CD4-positive, alpha-beta T cell treated with Interleukin-17A for 4 hours (primary cell): Measurements from ENCODE around the gene HBZ.
"Not testable (repeated sequence)": the region's sequence is repeated elsewhere in the genome, so short reads cannot be mapped to it uniquely, and the experiment has no call there.

Experiments
- DNase-seq: peaks from one replicate; pipeline ENCODE4 v3.0.0-alpha.2; 2020; ENCODE audit warnings: mixed read lengths

HBZ gene

GRCh38 chr16:165539-166374, 13.3 kb downstream of the HBZ start, which contains the start of gene HBM:
HBM (plus strand) TSS chr16:165978; CDS start chr16:165998, 20 bp downstream.
- no peak for DNase-seq

- no peak for DNase-seq
Measured at GRCh38 chr16:166375-167121, 14.1 kb downstream of the HBZ start.

DNA sequence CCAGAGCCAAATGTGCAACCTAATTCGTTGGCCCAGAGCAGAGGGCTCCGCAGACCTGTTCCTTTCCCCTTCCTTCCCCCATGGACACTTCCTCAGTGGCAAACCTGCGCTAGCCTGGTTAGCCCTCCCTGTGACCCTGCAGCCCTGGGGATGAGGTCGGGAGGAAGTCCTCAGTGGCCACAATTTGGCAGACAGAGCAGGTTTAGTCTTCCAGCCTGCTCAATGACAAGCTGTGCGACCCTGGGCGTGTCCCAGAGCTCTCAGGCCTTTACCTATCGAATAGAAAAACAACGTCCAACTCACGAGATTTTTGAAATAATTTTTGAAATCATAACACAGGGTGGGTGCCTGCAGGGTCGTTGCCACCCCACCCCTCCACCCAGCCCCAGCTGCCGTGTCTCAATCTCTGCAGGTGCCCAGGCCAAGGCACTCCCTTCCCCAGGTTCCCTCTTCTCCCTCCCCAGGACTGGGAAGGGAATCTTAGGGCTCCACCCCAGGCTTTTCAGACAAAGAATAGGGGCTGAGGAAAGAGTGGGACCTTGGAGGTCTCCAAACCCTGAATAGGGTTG, 14.8 kb downstream of the HBZ start:
- DNase-seq: no peak

GRCh38 chr16:168424-168823, 16.0 kb downstream of the HBZ start:
- no peak for DNase-seq

- no peak for DNase-seq
Measured at GRCh38 chr16:169014-169413, 16.6 kb downstream of the HBZ start.

DNA sequence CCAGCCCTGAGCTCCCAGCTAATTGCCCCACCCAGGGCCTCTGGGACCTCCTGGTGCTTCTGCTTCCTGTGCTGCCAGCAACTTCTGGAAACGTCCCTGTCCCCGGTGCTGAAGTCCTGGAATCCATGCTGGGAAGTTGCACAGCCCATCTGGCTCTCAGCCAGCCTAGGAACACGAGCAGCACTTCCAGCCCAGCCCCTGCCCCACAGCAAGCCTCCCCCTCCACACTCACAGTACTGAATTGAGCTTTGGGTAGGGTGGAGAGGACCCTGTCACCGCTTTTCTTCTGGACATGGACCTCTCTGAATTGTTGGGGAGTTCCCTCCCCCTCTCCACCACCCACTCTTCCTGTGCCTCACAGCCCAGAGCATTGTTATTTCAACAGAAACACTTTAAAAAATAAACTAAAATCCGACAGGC, 17.7 kb downstream of the HBZ start:
- not testable (repeated sequence) for DNase-seq

- no peak for DNase-seq
Measured at GRCh38 chr16:170788-171187, 18.3 kb downstream of the HBZ start.

GRCh38 chr16:172374-172941, 20.0 kb downstream of the HBZ start, which contains the start of gene HBA2:
HBA2 (plus strand) TSS chr16:172876; CDS start chr16:172913, 37 bp downstream.
- DNase-seq: not testable (repeated sequence)

DNA sequence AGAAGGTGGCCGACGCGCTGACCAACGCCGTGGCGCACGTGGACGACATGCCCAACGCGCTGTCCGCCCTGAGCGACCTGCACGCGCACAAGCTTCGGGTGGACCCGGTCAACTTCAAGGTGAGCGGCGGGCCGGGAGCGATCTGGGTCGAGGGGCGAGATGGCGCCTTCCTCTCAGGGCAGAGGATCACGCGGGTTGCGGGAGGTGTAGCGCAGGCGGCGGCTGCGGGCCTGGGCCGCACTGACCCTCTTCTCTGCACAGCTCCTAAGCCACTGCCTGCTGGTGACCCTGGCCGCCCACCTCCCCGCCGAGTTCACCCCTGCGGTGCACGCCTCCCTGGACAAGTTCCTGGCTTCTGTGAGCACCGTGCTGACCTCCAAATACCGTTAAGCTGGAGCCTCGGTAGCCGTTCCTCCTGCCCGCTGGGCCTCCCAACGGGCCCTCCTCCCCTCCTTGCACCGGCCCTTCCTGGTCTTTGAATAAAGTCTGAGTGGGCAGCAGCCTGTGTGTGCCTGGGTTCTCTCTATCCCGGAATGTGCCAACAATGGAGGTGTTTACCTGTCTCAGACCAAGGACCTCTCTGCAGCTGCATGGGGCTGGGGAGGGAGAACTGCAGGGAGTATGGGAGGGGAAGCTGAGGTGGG, 20.9 kb downstream of the HBZ start:
- DNase-seq: not testable (repeated sequence)

- DNase-seq: not testable (repeated sequence)
Measured at GRCh38 chr16:173928-174769, 21.7 kb downstream of the HBZ start.

DNA sequence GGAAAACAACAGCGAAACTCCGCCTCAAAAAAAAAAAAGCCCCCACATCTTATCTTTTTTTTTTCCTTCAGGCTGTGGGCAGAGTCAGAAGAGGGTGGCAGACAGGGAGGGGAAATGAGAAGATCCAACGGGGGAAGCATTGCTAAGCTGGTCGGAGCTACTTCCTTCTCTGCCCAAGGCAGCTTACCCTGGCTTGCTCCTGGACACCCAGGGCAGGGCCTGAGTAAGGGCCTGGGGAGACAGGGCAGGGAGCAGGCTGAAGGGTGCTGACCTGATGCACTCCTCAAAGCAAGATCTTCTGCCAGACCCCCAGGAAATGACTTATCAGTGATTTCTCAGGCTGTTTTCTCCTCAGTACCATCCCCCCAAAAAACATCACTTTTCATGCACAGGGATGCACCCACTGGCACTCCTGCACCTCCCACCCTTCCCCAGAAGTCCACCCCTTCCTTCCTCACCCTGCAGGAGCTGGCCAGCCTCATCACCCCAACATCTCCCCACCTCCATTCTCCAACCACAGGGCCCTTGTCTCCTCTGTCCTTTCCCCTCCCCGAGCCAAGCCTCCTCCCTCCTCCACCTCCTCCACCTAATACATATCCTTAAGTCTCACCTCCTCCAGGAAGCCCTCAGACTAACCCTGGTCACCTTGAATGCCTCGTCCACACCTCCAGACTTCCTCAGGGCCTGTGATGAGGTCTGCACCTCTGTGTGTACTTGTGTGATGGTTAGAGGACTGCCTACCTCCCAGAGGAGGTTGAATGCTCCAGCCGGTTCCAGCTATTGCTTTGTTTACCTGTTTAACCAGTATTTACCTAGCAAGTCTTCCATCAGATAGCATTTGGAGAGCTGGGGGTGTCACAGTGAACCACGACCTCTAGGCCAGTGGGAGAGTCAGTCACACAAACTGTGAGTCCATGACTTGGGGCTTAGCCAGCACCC, 22.8 kb downstream of the HBZ start:
- DNase-seq: no peak

DNA sequence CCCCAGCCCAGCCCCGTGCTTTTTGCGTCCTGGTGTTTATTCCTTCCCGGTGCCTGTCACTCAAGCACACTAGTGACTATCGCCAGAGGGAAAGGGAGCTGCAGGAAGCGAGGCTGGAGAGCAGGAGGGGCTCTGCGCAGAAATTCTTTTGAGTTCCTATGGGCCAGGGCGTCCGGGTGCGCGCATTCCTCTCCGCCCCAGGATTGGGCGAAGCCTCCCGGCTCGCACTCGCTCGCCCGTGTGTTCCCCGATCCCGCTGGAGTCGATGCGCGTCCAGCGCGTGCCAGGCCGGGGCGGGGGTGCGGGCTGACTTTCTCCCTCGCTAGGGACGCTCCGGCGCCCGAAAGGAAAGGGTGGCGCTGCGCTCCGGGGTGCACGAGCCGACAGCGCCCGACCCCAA, 23.6 kb downstream of the HBZ start:
- not testable (repeated sequence) for DNase-seq

DNA sequence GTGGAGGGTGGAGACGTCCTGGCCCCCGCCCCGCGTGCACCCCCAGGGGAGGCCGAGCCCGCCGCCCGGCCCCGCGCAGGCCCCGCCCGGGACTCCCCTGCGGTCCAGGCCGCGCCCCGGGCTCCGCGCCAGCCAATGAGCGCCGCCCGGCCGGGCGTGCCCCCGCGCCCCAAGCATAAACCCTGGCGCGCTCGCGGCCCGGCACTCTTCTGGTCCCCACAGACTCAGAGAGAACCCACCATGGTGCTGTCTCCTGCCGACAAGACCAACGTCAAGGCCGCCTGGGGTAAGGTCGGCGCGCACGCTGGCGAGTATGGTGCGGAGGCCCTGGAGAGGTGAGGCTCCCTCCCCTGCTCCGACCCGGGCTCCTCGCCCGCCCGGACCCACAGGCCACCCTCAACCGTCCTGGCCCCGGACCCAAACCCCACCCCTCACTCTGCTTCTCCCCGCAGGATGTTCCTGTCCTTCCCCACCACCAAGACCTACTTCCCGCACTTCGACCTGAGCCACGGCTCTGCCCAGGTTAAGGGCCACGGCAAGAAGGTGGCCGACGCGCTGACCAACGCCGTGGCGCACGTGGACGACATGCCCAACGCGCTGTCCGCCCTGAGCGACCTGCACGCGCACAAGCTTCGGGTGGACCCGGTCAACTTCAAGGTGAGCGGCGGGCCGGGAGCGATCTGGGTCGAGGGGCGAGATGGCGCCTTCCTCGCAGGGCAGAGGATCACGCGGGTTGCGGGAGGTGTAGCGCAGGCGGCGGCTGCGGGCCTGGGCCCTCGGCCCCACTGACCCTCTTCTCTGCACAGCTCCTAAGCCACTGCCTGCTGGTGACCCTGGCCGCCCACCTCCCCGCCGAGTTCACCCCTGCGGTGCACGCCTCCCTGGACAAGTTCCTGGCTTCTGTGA, 24.3 kb downstream of the HBZ start, which contains the start of gene HBA1:
Gene HBA1, plus strand, starts transcription at position 204 of the 906 bp plus-strand sequence. Its CDS starts 37 bp downstream, at position 241.
- DNase-seq: not testable (repeated sequence)

DNA sequence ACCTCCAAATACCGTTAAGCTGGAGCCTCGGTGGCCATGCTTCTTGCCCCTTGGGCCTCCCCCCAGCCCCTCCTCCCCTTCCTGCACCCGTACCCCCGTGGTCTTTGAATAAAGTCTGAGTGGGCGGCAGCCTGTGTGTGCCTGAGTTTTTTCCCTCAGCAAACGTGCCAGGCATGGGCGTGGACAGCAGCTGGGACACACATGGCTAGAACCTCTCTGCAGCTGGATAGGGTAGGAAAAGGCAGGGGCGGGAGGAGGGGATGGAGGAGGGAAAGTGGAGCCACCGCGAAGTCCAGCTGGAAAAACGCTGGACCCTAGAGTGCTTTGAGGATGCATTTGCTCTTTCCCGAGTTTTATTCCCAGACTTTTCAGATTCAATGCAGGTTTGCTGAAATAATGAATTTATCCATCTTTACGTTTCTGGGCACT, 25.0 kb downstream of the HBZ start:
- no peak for DNase-seq

DNA sequence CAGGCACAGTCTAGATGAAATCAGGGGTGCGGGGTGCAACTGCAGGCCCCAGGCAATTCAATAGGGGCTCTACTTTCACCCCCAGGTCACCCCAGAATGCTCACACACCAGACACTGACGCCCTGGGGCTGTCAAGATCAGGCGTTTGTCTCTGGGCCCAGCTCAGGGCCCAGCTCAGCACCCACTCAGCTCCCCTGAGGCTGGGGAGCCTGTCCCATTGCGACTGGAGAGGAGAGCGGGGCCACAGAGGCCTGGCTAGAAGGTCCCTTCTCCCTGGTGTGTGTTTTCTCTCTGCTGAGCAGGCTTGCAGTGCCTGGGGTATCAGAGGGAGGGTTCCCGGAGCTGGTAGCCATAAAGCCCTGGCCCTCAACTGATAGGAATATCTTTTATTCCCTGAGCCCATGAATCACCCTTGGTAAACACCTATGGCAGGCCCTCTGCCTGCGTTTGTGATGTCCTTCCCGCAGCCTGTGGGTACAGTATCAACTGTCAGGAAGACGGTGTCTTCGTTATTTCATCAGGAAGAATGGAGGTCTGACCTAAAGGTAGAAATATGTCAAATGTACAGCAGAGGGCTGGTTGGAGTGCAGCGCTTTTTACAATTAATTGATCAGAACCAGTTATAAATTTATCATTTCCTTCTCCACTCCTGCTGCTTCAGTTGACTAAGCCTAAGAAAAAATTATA, 25.7 kb downstream of the HBZ start:
- no peak for DNase-seq

GRCh38 chr16:178668-179015, 26.2 kb downstream of the HBZ start:
- no peak for DNase-seq

DNA sequence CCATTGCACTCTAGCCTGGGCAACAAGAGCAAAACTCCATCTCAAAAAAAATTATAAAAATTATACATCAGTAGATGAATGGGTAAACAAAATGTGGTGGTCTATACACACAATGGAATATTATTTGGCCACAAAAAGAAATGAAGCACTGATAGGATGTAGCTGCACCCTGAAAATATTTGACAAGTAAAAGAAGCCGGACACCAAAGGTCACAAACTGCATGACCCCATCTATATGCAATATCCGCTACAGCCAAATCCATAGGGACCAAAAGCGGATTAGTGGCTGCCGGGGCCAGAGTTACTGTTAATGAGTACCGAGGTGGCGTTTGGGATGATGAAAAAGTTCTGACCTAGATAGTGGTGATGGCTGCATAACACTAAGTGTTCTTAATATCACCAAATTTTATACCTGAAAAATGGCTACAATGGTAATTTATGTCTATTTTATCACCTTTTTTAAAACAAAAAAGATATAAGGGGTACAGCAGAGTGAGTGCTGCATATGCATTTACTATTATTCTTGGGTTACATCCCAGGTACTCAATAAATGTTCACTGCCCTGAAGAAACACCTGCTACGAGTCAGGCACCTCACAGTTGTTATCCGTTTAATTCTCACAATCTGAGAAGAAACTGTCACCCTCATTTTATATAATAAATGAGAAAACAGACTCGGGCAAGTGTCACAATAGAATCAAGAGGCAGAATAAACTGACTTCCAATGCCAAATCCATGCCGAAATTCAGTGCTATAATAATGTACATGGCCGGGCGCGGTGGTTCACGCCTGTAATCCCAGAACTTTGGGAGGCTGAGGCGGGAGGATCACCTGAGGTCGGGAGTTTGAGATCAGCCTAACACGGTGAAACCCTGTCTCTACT, 27.0 kb downstream of the HBZ start:
- DNase-seq: no peak
